ENCODE results near the gene IQCK.

GRCh38 chr16:19710191-19710908 lies 7.7 kb upstream of the IQCK start:
- no peak for TF ChIP-seq SUZ12 (IDR thresholded peaks at IDR 0.05)
- no peak for TF ChIP-seq HDGF (IDR thresholded peaks at IDR 0.05; ENCODE audit: borderline replicate concordance)
- no peak for TF ChIP-seq SP1 (IDR thresholded peaks at IDR 0.05)
- no peak for TF ChIP-seq FOXK2 (IDR thresholded peaks at IDR 0.05)
- TF ChIP-seq TARDBP (IDR thresholded peaks at IDR 0.05): no peak
- no peak for TF ChIP-seq ELF4 (IDR thresholded peaks at IDR 0.05)
- TF ChIP-seq BHLHE40 (IDR thresholded peaks at IDR 0.05; ENCODE audit: borderline replicate concordance): no peak
- no peak for TF ChIP-seq FOXM1 (IDR thresholded peaks at IDR 0.05; ENCODE audit: borderline replicate concordance)
- no peak for TF ChIP-seq ZNF384 (IDR thresholded peaks at IDR 0.05)
- no peak for TF ChIP-seq FOXA1 (IDR thresholded peaks at IDR 0.05)
- TF ChIP-seq ARNT (IDR thresholded peaks at IDR 0.05): no peak
- TF ChIP-seq NFRKB (IDR thresholded peaks at IDR 0.05): no peak
